Fibroblast of skin of left quadriceps (primary cell): Measurements from ENCODE around the gene AVPI1.
"Not testable (repeated sequence)": the region's sequence is repeated elsewhere in the genome, so short reads cannot be mapped to it uniquely, and the experiment has no call there.

Experiments used
- DNase-seq, 2 experiments: peaks; one replicate each; pipeline ENCODE4 v3.0.0-alpha.2; 2013; ENCODE audit warnings: low read depth in 2 of 2

AVPI1 gene

DNA sequence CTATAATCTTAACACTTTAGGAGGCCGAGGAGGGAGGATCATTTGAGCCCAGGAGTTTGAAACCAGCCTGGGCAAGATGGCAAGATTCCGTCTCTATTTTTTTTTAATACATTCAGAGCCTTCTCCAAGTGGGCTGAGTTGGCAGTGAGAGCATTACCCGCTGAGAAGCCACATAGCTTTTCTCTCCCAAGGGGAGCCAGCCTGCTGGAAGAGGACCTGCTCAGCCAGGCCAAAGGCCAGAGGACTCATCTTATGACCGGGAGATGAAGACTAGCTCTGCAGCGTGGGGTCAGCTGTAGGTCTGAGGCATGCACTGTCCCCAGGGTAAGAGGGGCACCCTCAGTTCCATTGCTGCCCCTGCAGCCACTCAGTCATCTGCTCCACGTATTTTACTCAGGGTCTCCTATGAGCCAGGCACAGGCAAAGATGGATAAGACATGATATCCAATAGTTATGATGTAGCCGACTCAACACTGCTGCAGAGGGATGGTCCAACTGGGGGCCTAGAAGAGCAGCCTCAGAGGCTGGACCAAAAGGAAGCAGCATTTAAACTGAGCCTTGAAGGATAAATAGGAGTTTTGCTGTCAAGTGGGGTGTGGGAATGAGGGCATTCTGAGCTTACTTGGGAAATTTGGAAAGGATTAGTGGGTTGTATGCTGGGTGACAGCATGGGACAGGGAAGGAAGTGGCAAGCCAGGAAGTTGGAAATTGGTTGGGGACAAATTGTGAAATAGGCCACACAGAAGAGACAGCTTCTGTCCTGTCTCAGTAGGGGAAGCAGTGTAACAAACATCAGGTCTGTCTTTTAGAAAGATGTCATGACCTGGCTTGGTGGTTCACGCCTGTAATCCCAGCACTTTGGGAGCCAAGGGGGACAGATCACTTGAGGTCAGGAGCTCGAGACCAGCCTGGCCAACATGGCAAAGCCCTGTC, 24.9 kb upstream of the AVPI1 start:
- no peak for DNase-seq

- peak; percentile 70 to 72 for DNase-seq
Observed at GRCh38 chr10:97708976-97709946, 22.2 kb upstream of the AVPI1 start.

GRCh38 chr10:97708167-97708566, 21.1 kb upstream of the AVPI1 start:
- DNase-seq = no peak

DNA sequence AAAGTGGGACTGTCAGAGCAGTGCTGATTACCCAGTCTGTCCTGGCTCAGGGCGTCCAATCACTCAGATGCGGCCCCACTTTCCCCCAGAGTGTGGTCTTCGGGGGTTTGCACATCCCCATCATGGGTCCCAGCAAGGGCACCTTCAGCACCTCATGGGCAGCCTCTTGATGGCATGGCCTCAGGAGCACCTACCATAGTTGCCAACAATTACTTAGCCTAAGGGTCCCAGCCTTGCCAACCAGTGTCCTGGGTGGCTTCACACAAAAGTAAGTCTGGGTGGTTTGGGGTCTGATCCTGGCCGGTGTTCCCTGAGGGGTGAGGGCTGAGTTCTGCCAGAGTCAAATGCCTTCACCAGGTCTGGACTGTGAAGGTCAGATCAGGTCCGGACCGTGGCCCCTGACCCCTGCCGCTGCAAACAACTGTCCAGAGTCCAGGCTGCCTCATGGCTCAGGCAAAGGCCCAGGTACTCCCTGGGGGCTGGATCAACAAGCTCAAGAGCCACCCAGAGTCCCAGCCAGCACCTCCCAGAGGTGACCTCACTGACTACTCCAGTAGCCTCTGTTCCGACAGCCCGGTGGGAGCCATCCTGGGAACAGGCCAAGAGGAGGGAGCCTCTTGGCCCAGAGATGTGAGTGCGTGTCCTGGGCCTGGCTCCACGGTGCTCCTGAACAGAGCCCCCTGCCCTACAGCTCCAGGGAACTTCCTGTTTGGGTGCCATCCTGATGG, 20.3 kb upstream of the AVPI1 start:
- DNase-seq = no peak

DNA sequence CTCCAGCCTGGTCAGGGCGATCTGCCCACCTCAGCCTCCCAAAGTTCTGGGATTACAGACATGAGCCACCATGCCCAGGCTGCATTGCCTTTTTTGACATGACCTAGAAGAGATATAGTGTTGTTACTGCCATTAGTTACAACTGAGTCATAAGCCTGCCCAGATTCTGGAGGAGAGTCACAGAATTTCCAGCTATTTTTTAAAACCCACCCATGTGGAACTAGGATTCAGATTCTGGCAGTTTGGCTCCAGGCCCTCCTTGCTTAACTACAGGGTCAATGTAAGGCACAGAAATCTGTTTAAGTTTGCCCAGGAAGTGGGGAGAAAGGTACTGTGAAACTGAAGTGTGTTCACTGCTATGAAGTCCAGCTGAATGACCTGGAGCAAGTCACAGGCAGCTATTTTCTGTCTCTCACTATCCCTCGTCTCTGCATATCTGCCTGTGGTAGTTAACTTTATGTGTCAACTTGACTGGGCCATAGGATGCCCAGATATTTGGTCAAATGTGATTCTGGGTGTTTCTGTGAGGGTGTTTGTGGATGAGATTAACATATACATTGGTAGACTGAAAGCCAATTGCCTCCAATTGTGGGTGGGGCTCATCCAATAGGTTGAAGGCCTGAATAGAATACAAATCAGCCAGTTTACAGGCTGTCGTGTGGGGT, 18.1 kb upstream of the AVPI1 start:
- no peak for DNase-seq

DNA sequence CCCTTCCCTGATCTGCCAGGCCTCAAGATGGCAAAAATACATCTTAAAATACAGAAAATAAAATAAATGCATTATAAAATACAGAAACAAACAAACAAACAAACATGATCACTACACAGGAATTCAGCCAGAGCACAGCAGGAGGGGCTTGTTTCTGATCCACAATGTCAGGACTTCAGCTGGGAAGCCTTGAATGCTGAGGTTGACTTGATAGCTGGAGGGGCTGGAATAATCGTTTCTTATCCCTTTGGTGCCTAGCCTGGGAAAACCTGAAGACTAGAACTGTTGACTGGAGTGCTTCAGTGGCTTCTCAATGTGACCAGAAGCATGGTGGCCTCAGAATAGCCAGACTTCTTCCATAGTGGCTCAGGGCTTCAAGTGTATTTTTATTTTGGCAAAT, 17.3 kb upstream of the AVPI1 start:
- no peak for DNase-seq

- DNase-seq = no peak
Observed at GRCh38 chr10:97703398-97704067, 16.5 kb upstream of the AVPI1 start.

- DNase-seq = peak in 1 of 2 experiments; percentile 58
Observed at GRCh38 chr10:97701438-97702069, 14.5 kb upstream of the AVPI1 start.

GRCh38 chr10:97698072-97698655, 11.1 kb upstream of the AVPI1 start:
- DNase-seq = not testable (repeated sequence)

DNA sequence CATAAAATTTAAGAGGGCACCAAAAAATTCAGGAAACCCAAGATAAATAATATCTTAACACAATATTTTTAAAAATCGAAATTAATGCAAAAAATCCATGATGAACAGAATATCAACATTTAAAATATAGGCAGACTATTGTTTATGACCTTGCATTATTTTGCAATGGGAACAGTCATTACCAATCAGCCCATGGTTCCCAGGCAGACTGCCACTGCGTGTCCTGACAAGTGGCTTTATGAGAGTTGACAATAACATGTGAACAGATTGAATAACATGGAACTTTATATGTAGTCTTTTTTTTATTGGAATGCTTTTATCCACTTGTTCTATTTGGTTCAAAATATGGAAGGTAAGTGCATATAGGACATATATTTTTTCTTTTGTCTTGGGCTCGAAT, 3.1 kb upstream of the AVPI1 start:
- no peak for DNase-seq

- peak; percentile 79 to 80 for DNase-seq
Observed at GRCh38 chr10:97689559-97690020, 2.5 kb upstream of the AVPI1 start.

- DNase-seq = no peak
Observed at GRCh38 chr10:97687785-97688781, 1.0 kb upstream of the AVPI1 start.

GRCh38 chr10:97686301-97686961, 610 bp downstream of the AVPI1 start:
- no peak for DNase-seq

DNA sequence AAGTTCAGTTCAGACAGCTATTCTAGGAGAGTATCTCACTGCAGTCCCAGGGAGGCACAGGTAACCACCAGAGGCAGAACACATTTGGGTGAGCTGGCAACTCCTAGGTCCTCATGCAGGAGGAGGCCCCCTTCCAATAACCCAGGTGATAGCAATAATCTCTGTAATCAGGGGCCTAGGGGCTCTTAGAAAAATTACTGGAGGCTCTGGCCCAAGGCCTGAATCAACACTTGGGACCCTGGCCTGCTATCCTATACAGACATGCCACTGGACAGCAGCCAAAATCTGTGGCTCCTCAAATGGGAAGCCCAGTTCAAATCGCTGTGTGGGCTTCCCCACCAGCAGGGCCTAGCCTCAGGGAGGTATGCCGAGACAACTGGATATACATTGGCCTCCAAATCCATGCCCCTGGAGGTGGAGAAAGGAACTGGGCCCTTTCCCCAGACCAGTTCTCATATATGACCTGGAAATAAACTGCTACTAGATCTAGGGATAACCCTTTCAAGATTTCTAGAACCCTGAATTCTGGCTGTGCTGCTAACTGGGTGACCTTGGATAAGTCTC, 1.6 kb downstream of the AVPI1 start:
- no peak for DNase-seq

- DNase-seq = no peak
Observed at GRCh38 chr10:97684866-97685394, 2.1 kb downstream of the AVPI1 start.

DNA sequence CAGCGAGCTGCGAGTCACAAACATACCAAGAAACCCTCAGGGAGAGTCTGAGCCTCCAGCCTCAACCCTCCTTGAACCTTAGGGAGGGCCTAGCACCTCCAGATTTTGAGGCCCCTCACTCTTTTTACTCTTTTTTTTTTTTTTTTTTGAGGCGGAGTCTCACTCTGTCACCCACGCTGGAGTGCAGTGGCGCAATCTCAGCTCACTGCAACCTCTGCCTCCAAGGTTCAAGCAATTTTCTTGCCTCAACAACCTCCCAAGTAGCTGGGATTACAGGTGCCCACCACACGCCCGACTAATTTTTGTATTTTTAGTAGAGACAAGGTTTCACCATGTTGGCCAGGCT, 2.7 kb downstream of the AVPI1 start:
- not testable (repeated sequence) for DNase-seq
